ENCODE results near the gene CNGA2.
"Not testable (repeated sequence)": the region's sequence is repeated elsewhere in the genome, so short reads cannot be mapped to it uniquely, and the experiment has no call there.

The CNGA2 gene

DNA sequence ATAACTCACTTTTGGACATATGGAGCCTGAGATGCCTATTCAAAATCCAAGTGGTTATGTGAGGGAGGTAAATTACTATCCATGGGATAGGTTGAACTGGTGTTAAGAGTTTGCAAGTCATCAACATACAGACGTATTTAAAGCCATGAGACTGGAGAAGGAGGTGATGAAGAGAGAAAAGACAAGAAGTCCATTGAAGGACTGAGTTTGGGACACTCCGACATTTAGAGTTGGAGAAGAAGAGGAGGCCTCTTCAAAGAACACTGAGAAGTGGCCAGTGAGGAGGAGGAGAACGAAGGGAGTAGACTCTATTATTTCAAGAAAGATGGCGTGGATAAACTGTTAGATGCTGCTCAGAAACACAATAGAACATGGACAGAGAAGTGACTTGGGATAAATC is at the start of gene CNGA2:
Gene CNGA2 (plus strand): TSS at position 301 of the 400 bp plus-strand sequence. CDS start 3,738 bp downstream, outside the sequence.
- DNase-seq (ENCODE audit: low spot score), result no peak

DNA sequence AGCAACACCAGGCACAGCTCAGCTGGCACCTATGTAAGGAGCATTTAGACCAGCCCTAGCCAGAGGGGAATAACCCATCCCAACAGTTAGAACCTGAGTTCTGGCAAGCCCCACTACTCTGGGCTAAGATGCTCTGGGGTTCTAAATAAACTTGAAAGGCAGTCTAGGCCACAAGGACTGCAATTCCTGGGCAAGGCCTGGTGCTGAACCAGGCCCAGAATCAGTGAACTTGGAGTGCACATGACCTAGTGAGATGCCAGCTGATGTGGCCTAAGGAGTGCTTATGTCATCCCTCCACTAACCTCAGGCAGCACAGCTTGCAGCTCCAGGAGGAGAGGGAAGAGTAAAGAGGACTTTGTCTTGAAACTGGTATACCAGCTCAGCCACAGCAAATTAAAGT is 46.9 kb upstream of the CNGA2 start:
- DNase-seq (ENCODE audit: low spot score), result no peak

DNA sequence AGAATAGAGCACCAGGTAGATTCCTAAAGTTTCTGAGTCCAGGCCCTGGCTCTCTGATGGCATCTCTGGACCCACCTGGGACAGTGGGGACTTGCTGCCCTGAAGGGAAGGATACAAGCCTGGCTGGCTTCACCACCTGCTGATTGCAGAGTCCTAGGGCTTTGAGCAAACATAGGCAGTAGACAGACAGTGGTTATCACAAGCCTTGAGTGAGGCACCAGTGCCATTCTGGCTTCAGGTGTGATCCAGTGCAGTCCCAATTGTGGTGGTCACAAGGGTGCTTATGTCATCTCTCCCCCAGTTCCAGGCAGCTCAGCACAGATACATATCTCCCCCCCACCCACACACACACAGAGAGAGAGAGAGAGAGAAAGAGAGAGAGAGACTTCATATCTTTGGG is 45.9 kb upstream of the CNGA2 start:
- DNase-seq (ENCODE audit: low spot score), result no peak

DNA sequence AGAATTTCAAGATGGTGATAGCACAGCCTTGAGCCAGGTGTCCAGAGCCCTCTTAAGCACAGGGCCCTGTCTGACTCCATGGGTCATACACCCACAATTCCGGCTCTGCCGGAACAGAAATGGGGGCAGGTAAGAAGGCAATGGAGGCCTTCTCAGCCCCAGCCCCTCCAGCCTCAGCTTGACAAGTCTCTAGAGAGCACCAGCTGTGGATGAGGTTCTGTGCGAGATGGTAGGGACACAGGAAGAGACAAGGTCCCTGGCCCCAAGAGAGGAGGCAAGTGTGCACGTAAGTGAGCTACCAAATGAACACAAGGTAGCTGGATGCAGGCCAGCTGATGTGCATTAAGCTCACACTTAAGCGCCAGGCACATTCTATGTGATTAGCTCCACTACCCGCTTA is 41.7 kb upstream of the CNGA2 start:
- DNase-seq (ENCODE audit: low spot score), result no peak

DNA sequence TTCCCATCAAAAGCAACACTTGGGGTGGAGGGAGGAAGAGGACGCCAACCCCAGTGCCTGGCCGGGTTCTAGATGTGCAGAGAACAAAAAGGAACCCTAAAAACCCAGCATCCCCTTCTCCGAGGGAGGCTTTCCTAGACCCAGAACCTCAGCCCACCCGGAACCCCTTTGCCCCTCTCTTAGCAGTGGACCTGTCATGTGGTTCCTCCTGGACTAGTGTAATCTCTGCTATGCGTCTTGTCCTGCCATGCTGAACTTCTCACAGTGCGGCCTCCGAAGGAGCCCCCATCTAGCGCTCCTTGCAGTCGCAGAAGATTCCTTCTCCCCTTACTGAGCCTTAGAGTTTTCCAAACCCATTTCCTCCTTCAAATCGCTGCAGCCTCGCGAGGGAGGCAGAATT is 40.4 kb upstream of the CNGA2 start:
- DNase-seq (ENCODE audit: low spot score), result no peak

DNA sequence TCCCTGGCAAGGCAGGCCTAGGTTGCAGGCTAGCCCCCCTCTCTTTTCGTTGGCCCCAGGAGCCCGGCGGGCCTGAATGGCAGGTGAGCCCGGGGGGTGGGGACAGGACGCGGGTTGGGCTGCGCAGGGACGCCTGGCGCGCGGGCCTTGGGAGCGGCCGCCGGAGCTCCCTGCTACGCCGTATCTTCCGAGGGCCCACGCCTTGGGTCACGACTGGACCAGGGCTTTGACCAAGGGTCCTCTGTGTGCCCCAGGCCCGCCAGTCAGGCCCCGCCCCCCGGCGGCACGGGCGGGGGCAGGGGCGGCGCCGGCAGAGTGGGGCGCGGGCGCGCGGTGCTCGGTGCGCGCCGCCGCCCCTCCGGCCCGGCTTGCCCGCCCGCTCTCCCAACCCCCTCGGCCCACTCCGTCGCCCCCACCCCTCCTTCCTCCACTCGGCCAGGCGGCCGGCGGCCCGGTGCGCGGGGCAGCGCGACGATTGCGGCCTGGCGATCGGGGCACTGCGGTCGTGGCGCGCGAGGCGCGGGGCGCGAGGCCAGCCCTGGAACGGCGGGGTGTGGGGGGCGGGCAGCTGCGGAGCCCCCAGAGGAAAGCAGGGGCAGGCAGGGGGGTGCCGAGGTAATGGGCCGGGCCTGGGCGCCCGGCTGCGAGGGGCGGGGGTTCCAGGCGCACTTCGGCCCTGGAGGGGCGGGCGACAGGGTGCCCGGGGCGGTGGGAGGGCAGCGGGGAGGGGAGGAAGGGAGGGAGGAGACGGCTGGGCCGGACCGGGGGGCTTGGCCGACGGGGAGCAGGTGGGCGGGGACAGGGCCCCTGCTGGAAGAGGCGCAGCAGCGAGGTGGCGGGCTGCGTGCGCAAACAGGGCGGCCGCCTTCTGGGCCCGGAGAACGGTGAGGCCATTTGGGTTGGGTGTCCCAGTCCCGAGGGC is 39.6 kb upstream of the CNGA2 start, which contains the start of gene PRRG3:
Gene PRRG3 (plus strand): TSS at position 798 of the 922 bp plus-strand sequence. CDS start 3,357 bp downstream, outside the sequence.
- no peak for DNase-seq (ENCODE audit: low spot score)

DNA sequence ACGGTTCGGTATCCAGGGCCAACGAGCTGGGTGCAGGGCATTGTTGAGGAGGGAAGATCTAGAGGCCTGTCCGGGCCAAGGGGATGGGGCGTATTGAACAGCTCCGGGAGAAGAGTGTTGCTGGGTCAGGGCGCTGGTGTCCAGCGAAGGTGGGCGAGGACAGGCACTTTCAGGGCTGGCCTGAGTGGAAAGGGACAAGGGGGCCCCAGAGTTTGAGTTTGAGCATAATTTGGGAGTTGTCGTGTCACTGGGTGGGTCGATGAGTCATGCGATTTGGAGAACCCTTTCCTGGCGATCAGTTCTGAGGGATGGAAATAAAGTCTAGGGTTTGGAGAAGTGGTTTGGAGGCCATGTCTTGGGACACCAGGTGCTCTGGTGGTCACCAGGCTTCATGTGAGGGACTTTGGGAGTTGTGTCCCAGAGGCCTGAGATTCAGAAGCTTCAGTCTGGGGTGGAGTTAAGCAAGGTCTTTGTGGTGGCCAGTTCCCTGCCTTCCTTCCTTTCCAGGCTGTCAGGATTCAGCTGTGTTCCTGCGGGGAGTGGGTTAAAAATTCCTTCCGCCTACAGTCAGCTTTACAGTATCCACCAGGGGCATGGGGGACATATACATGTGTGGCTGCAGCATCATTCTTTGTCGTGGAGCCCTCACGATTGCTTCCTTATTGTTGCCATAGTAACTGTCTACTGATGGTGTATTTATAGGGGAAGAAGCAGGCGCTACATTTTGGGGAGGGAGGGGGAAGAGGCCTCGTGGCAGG is 38.8 kb upstream of the CNGA2 start:
- DNase-seq (ENCODE audit: low spot score), result no peak

DNA sequence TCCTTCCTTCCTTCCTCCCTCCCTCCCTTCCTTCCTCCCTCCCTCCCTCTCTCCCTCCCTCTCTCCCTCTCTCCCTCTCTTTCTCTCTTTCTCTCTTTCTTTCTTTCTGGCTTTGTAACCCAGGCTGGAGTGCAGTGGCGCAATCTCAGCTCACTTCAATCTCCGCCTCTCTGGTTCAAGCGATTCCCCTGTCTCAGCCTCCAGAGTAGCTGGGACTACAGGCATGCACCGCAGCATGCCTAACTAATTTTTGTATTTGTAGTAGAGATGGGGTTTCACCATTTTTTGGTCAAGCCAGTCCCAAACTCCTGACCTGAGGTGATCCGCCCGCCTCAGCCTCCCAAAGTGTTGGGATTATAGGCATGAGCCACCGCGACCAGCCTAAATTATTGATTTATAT is 37.5 kb upstream of the CNGA2 start:
- not testable (repeated sequence) for DNase-seq (ENCODE audit: low spot score)

DNA sequence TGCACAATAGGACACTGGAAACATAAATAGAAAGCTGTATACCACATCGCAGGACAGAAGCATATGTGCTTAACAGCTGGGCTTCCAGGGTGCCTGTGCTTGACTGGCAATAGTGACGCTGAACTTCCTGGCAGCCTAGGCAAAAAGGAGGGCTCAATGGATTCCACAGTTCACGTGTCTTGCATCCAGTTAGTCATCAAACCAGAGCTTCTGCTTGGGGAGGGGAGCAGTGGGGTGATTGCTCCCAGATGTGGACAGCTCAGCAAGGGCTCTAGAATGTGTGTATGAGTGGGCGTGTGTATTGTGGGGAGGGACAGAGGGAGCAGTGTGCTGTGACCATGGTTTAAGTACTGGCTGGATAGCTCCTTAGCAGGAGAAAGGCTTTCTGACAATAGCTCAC is 37.0 kb upstream of the CNGA2 start:
- DNase-seq (ENCODE audit: low spot score), result peak; percentile 87

DNA sequence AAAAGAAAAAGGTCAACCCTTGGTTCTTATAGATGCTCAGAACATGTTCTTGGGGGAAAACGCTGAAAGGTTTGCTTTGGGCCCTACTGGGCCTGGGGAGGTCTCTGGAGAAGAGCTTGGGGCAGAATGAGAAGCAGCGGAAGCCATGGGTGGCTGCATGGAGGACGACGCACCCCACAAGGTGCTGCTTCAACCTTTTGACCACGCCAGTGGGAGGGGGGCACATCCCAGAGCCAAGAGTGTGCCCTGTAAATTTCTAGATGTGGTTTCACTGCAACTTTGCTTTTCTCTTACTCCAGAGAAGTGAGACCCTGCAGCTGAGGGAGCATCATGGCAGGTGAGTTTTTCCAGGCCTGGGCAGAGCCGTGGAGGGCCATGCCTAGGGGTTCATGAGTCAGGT is 36.1 kb upstream of the CNGA2 start:
- DNase-seq (ENCODE audit: low spot score), result no peak

DNA sequence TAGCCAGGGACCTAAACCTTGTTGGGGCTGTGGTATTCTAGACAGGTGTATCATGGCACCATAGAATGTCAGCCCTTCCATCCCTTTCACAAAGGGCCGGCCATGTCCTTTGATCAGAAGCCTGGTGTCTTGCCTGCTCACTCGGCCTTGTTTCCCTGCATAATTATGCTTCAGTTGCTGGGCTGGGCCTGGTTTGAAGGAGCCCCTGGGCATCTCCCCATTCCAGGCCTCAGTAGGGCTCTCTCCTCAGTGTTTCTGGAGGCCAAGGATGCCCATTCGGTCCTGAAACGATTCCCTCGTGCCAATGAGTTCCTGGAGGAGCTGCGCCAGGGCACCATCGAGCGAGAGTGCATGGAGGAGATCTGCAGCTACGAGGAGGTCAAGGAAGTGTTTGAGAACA is 34.8 kb upstream of the CNGA2 start:
- DNase-seq (ENCODE audit: low spot score), result no peak

DNA sequence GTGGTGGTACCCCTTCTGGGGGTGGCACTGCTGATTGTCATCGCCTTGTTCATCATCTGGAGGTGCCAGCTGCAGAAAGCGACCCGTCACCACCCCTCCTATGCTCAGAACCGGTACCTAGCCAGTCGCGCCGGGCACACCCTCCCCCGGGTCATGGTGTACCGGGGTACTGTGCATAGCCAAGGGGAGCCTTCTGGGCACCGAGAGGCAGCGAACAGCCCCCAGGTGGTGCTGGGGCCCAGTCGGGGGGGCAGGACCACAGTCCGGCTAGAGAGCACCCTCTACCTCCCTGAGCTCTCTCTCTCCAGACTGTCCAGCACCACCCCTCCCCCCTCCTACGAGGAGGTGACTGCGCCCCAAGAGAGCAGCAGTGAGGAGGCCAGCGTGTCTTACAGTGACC is 34.0 kb upstream of the CNGA2 start:
- DNase-seq (ENCODE audit: low spot score), result no peak

DNA sequence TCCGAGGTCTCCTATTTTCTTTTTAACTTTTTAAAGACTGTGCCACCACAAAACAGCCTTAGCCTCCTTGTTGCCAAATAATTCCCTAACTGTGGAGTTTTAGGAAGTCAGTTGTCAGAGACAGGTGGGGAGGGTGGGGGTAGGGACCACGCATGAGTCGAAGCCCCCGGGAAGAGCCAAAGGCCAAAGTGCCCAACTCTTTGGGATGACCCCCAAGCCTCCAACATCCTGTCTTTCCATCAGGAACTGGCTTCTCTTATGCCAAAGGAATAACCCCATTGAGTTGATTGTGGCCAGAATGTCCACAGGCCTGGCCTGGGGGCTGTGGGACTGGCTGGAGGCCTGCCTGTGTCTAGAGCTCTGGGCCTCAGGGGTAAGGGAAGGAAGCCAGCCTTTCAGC is 33.5 kb upstream of the CNGA2 start:
- DNase-seq (ENCODE audit: low spot score), result no peak

DNA sequence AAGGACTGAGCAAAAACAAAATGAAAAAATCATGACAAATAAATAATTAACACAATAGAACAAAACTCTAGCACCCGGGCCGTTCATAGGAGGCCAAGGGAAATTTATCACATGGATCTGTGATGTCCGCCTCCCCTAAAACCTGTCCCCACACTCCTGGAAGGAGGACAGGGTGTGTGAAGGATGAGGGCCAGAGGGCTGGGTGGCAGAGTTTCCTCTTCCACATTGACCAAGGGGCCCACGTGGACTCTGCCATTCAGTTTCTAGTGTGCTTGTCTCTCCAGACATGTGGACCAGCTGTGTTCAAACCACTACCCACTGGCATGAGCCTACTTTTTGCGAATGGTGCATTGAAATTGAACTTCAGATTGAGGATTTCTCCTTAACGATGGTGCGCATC is 33.0 kb upstream of the CNGA2 start:
- DNase-seq (ENCODE audit: low spot score), result no peak

DNA sequence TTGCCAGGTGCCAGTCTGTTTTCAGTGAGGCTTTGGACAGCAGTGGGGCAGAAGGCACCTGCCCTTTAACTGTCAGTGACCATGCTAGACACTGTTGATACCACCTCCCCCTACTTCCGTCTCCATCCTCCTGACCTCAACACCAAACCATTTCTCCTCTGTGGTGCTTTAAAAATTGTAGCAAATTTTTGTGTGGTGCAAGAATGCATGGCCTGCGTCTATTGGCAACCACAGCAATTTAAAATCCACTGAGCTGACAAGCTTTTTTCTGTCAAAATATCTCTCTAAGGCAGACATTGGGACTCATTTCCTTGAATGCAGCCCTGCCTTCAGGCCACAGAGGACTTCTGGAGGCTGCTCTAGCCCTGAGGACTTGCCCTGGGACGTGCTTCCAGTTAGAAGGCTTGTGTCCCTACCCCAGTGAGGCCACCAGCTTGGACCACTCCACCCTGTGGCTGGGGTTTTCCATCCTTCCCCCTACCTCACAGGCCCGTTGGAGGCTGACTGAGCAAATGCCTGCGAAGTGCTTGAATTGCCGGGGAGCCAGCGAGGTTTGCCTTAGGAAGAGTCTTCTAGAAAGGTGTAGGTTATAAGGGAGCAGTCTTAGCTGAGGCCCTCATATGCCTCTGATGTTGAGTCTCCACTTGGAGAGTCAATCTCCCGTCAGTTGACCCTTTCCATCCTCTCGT is 32.4 kb upstream of the CNGA2 start:
- no peak for DNase-seq (ENCODE audit: low spot score)

DNA sequence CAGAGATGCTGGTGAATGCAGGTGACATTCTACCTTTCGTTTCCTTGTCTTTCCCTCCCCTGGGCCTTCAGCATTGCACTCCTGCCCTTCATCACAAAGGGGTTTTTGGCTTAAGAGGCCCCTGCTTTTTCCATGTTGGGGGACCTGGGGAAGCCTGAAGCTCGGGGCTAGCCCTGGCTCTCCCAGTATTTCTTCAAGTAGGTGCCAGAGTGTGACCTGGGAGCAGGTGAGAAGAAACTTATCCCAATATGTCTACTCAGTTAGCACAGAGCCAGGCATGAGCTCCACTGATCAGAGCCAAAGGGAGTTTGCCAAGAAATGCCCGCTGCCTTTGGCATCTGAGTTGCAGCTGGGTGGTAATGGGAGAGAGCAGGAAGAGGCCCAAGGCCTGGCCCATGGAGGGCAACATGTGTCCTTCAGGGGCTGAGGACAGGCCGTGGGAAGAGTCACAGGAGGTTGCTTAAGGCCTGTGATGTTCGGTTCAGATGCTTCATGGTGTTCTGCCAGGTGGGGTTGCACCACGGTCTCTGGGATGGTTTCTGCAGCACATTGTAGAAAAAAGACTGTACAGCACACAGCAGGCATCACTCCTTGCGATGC is 31.7 kb upstream of the CNGA2 start:
- no peak for DNase-seq (ENCODE audit: low spot score)

DNA sequence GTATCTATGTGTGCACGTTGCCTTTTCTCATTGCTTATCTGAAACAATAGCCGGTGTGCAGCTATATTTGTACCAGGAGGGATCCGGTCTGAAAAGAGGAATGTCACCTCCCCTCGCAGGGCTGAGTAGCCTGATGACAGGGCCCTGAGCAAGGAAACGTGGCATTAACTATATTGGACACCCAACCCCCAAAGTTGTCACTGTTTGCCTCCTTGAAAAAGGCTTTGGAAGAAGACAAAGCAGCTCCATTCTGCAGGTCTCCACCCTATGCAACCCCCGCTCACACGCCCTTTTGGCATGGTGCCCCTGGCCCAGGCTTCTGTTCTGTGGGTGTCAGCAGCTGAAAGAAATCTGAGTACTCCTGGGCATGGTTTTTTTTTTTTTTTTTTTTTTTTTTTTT is 31.1 kb upstream of the CNGA2 start:
- no peak for DNase-seq (ENCODE audit: low spot score)

DNA sequence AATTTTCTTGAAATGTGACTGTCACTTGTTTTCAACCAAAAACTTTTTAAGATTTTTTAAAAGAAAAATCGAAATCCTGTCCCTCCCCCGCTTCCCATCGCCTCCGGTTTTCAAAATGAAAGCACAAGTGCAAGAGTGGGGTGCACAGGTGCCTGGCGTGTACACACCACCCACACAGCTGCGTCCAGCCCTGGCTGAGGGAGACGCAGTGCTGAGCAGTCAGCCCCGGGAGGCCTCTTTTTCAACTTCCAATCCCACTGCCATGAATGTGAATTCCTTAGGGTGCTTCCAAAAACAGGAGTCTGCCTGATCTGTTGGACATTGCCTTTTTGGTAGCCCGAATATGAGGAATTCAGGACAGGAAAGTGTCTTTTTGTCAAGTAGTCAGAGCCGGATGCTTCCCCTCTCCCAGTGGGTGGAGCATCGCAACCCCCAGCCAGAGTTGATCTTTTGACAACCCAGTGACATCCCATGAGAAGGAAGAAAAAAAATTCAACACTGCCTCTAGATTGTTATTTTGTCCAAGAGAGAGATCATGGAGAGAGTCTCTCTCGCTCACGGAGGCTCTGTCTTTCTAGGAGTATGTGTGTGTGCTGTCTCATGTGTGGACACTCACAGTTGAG is 30.4 kb upstream of the CNGA2 start:
- no peak for DNase-seq (ENCODE audit: low spot score)

DNA sequence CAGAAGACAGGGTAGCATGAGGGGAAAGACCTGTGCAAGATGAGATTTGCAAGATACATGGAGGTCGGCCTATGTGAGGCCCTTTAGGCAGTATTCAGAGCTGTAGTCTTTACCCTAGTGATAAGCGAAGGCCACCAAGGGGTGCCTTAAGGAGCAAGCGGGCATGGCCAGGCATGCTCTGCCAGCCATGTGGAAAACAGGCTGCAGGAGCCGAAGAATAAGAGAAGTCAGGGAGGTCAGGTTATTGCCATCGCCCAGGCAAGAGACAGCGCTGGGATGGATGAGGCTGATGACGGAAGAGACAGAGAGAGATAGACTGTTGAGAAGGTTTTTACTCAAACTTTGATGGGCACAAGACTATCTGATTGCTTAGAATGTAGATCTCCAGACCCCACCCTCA is 25.7 kb upstream of the CNGA2 start:
- DNase-seq (ENCODE audit: low spot score), result no peak

DNA sequence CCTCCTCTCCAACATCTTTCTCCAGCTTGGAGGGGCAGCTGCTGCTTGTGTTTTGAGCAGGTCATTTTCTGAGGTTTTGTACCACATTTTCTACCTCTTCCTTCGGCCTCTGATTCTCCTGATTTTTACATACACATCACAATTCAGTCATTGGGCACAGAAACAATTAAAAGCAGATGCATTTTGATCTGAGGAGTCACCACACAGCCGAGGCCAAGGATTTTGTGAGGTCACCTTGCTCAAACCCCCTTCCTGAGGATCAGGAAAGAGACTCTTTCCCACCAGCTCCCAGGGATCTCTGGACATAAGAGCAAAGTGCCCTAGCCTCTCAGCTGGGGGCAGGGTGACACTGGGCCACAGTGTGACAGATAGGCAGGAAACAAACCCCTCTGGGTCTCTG is 24.1 kb upstream of the CNGA2 start:
- no peak for DNase-seq (ENCODE audit: low spot score)

DNA sequence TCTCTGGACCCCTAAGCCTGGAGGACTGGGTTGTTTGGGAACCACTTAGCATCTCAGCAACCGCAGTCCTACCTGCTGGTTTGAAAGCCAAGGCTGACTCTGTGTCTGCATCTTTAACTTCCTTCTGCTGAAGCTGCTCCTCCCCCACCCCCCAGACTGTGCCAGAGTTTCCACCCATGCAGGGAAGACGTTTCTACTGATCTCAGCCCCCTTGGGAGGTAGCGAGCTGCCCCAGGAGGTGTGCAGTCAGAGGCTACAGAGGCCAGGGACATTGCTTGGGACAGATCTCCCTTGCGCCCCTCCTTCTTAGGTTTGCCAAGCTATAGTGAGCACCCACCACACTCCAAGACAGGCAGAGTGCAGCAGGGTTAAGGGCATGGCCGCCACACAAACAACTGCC is 23.4 kb upstream of the CNGA2 start:
- DNase-seq (ENCODE audit: low spot score), result no peak

DNA sequence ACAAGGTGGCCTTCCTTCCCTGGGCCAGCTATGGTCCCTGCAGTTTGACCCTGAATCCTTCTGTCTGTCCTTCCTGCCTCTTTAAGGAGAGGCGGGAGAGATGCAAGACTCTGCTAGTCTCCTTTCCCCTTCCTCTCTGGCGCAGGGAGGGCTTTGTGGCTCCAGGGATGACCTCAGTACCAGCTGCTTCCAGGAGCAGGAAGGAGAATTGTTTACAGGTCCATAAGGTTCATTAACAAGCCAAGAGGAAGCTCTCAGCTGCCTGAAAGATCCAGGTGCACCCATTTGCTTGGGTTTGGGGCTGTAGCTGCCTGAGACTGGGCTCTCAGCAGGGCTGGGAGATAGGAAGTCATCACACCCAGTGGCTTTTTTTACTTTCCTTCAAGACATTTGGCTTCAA is 22.8 kb upstream of the CNGA2 start:
- DNase-seq (ENCODE audit: low spot score), result no peak
